ENCODE measurements around the gene HOXA6.

Gene HOXA6

DNA sequence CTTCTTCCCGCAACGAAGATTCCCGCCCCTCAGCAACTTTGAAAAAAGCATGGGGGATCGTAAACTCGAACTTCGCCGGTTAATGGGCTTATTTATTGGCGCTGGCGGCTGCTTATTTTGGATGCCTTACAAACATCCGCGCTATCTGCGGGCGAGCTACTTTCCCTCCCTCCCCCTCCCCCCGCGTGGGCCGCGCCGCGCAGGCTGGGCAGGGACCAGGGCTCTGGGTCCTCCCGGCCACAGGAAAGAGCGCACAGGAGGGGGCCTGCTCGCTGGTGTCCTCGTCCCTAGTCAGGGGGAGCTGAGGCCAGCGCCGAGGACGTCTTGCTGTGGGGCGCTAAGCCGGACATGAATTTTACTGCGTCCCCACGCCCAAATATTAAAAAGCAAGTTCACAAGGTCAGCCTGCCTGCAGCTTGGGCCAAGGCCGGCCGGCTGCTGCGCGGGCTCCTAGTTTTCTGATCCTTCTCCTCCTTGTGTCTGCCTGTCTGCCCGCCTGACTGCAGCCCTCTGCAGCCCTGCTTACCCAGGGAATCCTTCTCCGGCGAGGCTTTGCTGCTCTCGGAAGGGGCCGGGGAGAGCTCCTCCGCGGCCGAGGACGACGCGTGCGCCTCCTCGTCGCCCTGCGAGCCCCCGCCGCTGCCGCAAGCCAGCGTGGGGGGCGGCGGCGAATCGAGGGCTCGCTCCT lies 25.4 kb upstream of the HOXA6 start:
- DNase-seq = no peak

DNA sequence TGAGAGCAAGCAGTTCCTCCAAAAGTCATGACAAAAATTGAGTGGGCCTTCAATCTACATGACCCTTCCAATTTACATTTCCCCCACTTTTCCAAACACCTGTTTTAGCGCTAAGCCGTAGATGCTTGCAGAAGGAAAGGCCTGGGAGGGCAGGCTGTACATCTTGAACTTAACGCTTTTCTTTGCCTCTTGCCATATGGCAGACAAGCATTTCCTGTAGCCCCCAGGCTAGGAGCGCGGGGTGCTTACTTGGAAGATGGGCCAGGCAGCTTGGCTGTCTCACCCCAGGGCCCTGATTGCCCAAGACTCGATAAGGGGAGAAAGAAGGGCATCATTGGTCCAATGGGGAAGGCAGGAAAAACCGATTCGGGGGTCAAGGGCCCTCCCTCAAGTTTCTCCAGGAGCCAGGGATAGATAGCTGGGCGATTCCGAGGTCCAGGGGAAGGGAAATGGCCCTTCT lies 24.8 kb upstream of the HOXA6 start:
- DNase-seq = no peak

DNA sequence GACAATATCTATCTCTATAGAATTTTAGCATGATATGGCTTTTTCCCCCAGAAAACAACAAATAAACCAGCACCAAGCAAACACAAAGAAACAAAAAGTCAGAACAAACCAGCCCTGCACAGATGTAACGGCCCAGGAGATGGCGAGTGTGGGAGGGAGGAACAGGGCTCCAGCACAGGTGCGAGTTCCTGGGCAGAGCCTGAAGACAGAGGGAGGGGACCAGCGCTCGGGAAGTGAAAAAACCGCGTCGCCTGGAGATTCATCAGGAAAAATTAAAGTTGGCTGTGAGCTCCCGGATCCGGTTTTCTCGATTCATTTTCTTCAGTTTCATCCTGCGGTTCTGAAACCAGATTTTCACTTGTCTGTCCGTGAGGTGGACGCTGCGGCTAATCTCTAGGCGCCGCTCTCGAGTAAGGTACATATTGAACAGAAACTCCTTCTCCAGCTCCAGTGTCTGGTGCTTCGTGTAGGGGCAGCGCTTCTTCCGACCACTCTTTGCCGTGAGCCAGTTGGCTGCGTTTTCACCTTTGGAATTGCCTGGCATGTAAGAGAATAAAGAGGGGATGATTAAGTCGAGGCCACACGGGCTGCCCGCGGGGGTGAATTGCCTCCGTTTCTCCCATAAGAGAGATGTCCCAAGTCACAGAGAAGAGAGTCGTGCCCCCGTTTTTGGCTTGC lies 24.2 kb upstream of the HOXA6 start:
- DNase-seq = no peak

DNA sequence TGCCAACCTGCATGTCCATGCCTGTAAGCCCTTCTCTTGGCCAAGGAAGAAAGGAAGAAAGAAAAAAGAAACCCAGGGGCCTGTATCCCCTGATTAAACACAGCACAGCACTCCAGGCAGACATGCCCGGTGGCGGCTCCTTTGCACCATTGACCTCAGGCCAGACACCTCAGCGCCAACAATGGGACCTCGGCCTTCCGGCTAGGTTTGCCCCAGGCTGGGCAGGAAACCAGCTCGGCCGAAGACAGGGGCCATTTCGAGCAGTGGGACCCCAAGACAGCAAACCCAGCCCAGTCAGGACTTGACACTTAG lies 23.7 kb upstream of the HOXA6 start:
- DNase-seq = no peak

DNA sequence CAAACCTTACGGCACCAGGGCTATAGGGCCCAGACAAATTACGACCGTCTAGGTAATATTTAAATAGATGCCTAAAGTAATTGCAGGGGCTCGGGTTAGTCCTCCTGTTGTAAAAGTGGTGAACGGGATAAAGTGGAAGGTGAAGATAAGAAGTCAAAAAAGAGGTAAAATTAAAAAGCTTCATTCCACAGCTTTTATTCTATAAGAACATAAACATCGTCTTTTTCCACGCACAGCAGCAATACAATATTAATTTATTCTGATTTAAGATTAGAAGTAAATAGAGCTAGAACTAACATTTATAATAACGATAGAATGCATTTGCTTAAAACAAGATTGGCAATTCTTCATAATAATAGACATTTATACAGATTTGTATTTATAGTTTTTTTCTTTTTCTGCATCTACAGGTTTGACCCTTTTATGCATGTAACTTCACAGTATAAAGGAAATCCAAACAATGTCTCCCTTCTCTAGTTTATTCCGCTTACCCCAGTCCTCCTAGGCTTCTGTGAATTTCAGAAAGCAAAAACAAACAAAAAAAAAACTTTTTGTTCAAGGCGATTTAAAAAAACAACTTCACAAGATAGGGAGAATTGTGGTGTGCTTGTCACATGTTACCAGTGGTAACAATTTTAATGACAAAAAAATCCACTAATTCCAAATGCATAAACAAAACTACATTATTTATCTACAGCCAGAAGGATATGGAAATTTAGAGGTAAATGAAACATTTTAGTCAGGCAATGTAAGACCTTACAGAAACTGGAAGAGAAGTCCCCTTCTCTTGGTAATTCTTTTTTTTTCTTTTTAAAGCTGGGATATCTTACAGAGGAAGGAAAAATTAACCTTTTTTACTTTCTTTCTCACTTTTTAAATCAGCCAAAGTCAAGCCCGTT lies 23.1 kb upstream of the HOXA6 start:
- no peak for DNase-seq

DNA sequence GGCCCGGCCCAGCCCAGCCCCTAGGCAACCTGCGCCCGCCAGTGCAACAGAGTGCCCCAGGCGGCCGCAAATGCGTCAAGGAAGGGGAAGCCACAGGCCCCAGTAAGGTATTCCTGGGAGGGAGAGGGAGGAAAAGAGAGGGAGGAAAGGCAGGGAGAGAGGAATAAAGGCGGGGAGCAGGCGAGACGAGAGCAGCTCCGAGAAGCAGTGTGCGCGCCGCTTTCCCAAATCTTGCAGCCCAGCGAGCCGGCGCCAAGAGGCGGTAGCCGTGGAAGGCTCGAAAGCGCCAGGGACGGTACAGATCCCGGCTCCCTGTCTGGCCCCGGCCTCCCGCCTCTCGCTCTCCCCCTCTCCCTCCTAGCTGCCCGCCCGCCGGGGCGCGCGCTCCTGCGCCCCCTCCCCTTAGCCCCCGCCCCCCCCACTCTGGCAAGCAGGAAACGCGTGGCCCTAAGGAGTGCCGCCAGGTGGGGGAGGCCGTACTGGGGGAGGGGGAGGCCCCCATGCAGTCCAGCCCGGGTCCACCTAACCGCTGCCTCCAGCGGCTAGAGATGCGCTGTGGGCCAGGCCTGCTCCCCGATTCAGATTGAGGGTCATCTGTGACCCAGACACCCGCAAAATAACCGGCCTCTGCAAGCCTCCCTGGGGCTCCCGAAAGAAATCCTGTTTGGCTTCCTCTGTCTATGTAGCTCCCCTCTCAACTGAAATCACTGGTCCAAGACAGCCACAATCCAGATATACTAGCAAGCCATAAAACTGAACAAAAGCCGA lies 22.3 kb upstream of the HOXA6 start:
- no peak for DNase-seq

DNA sequence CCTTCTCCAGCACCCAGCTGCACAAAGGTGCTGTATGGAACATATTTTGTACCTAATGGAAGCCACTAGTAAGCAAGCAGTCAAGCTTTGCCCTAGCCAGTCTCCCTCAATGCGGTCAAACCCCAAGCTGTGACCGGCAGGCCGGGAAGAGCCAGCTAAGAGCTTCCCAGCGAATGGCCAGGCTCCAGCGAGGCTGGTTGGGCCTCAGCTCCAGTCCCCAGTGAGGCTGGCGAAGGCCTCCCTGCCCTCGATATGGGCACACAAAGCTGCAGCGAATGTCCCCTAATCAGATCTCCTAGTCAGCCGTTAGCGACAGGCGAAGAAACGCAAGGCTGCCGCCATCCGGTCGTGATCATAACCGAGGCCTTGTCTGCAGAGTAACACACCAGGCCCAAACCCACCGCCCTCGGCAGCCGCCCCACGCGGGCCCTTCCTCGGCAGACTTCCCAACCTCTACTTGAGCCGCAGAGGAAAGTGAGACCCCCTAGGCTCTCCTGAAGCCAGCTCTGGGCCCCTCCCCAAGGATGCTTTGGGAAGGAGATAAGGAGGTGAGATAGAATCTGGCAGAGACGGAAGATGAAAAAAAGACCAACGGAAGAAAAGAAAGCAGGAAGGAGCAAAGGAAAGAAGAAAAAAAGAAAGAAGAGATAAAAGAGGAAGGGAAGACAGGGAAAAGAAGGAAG lies 20.8 kb upstream of the HOXA6 start:
- peak; percentile 48 for DNase-seq

DNA sequence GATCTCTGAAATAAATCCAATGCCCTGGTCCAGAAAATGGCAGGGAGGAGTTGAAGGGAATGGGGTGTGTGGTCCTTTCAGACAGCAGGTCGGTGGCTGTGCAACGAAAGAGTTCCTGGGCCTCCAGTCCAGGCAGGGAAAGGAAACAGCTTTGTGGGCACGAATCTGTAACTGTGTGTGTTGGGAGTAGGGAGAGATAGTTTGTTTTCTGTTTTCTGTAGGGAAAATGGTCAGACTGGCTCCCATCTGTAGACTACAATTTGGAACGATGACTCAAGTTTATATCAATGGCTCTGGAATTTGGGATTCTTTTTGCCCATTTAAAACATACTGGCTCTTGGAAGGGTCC lies 20.3 kb upstream of the HOXA6 start:
- no peak for DNase-seq

DNA sequence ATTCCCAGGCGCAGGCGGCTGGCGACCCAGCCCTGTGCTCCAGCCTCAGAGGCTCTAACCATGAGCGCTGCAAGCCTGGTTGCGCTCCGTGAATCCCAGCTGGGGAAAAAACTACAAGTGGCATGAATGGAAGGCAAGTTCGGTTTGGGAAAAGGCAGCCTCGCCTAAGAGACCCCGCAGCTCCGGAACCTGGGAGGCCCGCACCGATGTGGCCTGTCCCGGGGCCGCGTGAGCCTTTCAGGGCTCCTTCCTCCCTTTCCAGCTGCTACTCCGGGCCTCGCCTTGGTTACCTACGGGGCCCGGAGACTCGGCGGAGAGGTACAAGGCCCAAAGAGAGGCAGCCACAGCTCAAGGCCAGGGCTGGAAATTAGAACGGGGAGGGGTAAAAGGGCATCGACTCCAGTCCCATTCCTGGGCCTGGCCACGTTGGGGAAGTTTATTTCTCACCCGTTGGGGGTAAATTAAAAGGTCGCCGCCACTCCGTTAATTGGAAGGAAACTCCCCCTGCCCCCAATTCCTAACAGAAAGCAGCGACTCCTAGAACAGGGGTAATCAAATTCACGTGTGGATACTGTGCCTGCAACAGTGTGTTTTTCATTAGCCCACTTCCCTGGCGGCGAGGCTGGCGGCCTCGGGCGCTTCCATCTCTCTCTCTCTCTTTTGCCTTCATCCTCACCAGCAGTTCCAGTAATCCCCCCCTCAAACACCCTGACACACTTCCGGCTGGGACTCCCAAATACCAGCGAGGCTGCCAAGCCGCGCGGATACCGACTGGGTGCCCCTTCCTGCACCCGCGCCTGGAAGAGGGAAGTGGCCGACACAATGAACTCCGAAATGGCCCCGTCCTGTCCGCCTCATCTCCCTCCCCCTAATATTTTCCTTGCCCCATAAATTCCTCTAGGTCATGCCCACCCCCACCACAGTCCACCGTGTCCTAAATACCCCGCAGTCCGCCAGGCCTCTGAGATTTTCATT lies 19.2 kb upstream of the HOXA6 start:
- no peak for DNase-seq

DNA sequence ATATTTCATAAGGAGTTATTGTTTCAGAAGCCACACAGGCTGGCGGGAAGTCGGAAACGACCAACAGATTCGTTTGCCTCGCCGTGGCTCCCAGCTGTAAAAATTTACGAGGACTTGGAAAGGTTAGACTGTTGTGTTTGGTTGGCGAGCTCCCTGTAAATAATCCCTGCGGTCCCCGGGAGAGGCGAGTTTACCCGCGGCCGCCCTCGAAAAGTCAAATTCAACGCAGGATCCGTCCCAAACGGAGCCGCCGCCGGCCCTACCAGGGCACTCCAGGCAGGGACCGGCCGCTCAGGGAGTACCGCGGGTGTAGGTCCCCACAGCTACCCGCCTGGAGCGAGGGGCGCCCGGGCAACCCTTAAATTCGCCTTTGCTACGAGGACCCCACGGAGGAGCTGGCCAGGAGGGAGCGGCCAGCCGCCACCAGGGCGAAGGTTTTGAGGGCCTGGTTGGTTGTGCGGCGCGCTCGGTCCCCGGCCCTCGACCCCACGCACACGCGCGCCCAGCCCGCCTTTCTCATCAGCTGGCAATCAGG lies 18.5 kb upstream of the HOXA6 start:
- no peak for DNase-seq

DNA sequence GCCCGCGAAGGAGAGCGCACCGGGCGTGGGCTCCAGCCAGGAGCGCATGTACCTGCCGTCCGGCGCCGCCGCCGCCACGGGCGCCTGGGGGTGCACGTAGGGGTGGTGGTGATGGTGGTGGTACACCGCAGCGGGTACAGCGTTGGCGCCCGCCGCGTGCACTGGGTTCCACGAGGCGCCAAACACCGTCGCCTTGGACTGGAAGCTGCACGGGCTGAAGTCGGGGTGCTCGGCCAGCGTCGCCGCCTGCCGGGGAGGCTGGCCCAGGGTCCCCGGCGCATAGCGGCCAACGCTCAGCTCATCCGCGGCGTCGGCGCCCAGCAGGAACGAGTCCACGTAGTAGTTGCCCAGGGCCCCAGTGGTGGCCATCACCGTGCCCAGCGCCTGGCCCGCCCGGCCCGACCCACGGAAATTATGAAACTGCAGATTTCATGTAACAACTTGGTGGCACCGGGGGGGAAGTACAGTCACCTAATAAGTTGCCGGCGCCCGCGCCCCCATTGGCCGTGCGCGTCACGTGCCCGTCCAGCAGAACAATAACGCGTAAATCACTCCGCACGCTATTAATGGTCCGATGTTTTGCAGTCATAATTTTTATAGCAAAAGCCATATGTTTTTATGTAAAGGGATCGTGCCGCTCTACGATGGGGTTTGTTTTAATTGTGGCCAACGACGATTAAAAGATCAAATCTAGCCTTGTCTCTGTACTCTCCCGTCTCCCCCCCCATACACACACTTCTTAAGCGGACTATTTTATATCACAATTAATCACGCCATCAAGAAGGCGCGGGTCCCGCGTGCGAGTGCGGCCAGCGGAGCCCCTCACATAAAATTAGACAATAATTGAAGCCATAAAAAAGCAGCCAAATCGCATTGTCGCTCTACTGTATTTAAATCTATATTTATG lies 17.8 kb upstream of the HOXA6 start, which contains the start of gene HOXA9:
Gene HOXA9, minus strand, starts transcription at position 449 of the 907 bp plus-strand sequence. Its CDS starts 80 bp downstream, at position 369.
- no peak for DNase-seq

DNA sequence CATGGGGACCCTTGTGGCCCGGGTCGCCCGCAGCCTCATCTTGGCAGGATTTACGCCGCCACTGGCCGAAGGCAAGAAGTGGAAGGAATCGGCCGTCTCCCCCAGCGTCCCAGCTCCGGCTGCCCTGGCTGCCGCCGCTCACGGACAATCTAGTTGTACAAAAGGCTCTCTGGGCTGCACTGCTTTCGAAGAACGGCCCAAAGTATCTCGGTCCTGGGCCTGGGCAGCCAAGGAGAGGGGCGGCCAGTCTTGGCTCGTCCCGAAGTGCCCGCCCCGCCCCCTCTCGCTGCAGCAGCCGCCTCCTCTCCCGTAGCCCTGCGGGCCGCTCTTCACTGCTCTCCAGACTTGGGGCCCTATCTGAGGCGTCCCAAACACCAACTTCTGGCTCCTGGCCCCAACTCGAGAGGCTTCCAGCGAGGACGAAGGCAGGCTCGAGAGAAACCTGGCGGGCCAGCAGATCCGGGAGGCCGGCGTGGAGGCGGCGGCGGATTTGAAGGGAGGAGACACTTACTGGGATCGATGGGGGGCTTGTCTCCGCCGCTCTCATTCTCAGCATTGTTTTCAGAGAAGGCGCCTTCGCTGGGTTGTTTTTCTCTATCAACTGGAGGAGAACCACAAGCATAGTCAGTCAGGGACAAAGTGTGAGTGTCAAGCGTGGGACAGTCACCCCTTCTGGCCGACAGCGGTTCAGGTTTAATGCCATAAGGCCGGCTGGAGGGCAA lies 17.0 kb upstream of the HOXA6 start:
- DNase-seq = no peak

DNA sequence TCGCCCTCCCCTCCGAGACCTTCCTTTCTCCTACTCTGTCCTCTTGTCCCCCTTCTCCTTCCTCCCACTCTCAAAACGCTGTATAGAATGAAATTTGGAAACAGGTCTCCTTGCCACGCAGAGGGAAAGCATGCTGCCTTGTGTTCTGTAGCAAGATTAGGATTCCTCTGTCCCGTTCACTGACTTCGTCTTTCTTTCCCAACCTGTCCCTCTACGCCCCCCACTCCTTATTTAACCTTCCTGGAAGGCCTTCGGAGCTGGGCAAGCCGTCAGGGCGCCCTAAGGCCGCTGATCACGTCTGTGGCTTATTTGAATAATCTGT lies 16.4 kb upstream of the HOXA6 start:
- no peak for DNase-seq

DNA sequence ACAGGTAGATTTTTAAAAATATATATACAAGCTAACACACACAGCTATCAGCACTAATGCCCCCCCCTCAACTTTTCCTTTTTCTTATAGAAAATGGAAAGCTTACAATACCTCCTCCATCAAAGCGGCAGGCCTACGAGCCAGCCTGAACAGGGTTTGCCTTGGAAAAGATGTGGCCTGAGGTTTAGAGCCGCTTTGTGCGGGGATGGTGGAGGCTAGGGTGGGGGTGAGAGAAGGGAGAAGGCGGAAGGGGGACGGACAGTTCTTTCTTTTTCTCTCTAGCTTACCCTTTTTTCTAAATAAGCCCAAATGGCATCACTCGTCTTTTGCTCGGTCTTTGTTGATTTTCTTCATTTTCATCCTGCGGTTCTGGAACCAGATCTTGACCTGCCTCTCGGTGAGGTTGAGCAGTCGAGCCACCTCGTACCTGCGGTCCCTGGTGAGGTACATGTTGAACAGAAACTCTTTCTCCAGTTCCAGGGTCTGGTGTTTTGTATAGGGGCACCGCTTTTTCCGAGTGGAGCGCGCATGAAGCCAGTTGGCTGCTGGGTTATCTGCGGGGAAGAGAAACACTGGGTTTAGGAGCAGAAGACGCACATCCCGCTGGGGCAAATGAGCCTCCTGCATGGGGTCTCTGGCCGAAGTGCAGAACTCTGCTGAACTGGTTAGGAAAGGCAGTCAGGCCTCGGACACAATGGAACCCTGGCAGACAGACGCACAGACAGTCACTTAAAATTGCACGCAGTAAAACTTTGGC lies 15.9 kb upstream of the HOXA6 start:
- DNase-seq = no peak

DNA sequence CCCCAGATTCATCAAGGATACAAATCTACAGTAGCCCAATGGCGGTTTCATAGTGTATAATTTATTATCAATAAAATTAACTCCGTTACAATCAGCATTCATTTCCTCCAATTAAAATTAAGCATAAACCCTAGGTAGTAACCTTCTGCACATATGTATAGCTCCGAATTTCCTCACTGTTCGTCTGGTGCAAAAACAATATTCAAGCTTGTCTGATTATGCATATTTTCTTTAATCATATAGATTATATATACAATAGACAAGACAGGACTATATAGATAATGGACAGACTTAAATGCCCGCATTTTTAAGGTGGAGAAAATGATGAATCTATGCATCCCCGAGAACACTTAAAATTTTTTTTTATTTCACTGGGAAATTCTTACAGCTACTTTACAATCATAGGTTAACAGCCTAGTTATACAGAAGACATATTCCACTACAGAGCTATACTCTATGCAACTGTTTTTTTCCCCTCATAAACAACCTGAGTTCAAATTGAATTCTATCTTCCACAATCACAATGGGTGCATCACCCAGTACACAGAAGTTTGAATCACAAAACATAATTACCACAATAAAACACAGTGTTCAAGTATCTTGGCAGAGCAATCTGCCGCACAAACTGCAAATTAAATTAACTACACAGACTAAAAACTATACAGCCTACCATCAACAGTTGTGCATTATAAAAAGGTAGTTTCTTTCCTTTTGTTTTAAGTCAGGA lies 15.2 kb upstream of the HOXA6 start:
- DNase-seq = no peak

DNA sequence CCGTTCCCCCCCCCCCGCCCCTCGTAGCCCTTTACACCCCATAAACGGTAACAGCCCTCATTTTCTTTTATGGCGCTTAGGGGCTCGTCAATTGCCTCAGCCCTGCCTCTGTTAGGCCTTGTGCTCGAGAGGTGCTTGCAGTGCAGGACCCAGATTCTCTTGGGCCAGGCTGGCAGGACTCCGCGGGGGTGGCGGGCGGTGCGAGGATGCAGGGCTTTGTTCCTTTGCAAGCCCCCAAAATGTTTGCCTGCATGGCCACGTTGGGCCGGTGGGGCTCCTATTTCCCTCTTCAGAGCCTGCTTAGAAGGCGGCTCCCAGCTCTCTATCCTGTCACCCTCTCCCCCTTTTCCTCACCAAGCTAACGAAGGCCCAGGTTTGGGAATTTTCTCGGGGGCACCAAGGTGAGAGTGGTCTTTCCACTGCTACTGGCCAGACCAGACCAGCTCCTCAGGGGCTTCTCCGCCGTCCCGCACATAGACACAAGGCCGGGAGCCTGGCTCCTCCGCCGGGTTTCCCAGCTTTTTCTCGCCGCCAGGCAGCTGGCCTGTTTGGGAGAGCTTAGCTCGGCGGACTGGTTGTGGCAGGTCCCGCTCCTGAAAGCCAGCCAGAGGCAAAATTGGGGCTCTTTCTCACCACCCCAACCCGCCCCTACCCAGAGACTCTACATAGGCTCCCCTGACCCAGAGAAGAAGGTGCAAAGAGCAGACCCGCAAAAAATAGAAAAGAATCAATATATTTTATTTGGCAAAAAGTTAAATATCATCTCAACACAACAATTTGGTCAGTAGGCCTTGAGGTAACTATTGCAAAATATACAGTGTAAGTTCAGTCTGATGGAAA lies 14.4 kb upstream of the HOXA6 start:
- no peak for DNase-seq

DNA sequence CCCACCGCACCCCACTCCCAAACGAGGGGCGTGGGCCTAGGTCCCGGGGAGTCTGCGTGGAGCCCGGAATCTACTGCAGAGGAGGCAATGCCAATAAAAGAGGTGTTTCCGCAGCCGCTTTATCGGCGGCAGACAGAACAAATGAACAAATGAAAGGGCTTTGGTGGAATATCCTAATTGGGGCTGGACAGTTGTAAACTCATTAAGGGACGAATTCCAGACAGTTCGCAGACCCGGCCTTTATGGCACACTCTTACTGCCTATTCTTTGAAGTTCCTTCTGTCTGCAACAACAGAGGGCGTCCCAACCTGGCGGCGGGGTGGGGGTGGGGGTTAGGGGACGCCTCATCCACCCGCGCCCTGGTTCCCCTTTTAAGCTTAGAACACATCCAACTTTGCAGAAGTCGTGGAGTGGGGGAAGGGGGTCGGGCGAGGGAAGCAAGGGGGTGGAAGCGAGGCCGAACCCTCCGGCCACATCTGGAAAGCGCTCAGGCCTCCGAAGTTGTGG lies 13.7 kb upstream of the HOXA6 start:
- no peak for DNase-seq
